SK-N-SH treated with all-trans-retinoic acid at 6 μM for 48 hours (cell line): Measurements from ENCODE around the gene ACADSB.

Experiments used
- ATAC-seq: fragments of 200-7000 bp; cut with Tn5 transposase; 3 replicates; pipeline ENCODE4 v1.9.1; 2020; ENCODE audit warnings: mild to moderate bottlenecking, moderate library complexity
- ARNTL ChIP-seq: fragments of 450-650 bp; formaldehyde crosslinking; IDR thresholded peaks from 2 replicates; pipeline ENCODE4 v1.5.0; 2020; ENCODE audit warnings: low read depth, mild to moderate bottlenecking, moderate library complexity, borderline replicate concordance
- BACH2 ChIP-seq: fragments of 250-450 bp; sonication (Bioruptor Pico); IDR thresholded peaks from 2 replicates; pipeline ENCODE4 v1.9.0; 2021; ENCODE audit warnings: mild to moderate bottlenecking, borderline replicate concordance
- CREB5 ChIP-seq: fragments of 250-450 bp; sonication (Bioruptor Pico); IDR thresholded peaks from 2 replicates; pipeline ENCODE4 v1.5.1; 2020; ENCODE audit warnings: low read depth, mild to moderate bottlenecking, moderate library complexity
- CSDC2 ChIP-seq: fragments of 250-450 bp; sonication (Bioruptor Pico); IDR thresholded peaks from 2 replicates; pipeline ENCODE4 v1.5.0; 2020; ENCODE audit warnings: mild to moderate bottlenecking, moderate library complexity
- CSRNP3 ChIP-seq: fragments of 250-450 bp; sonication (Bioruptor Pico); IDR thresholded peaks from 2 replicates; pipeline ENCODE4 v1.5.1; 2021; ENCODE audit warnings: mild to moderate bottlenecking, moderate library complexity
- ESRRG ChIP-seq: fragments of 250-450 bp; sonication (Bioruptor Pico); IDR thresholded peaks from 2 replicates; pipeline ENCODE4 v1.6.1; 2021; ENCODE audit warnings: mild to moderate bottlenecking
- GLIS3 ChIP-seq: fragments of 250-450 bp; sonication (Bioruptor Pico); IDR thresholded peaks from 2 replicates; pipeline ENCODE4 v1.5.0; 2020; ENCODE audit warnings: mild to moderate bottlenecking, moderate library complexity
- ISL1 ChIP-seq: fragments of 250-450 bp; sonication (Bioruptor Pico); IDR thresholded peaks from 2 replicates; pipeline ENCODE4 v2.1.2; 2022; ENCODE audit warnings: mild to moderate bottlenecking, moderate library complexity
- OSR1 ChIP-seq: fragments of 250-450 bp; sonication (Bioruptor Pico); IDR thresholded peaks from 2 replicates; pipeline ENCODE4 v1.8.0; 2022; ENCODE audit warnings: moderate library complexity, mild to moderate bottlenecking, inconsistent platforms
- PATZ1 ChIP-seq: fragments of 250-450 bp; sonication (Bioruptor Pico); IDR thresholded peaks from 2 replicates; pipeline ENCODE4 v1.8.0; 2020; ENCODE audit warnings: mild to moderate bottlenecking, moderate library complexity, borderline replicate concordance
- POU6F1 ChIP-seq: fragments of 250-450 bp; sonication (Bioruptor Pico); IDR thresholded peaks from 2 replicates; pipeline ENCODE4 v1.8.0; 2021; ENCODE audit warnings: low read depth, mild to moderate bottlenecking, moderate library complexity, borderline replicate concordance
- PPARA ChIP-seq: fragments of 250-450 bp; sonication (Bioruptor Pico); IDR thresholded peaks from 2 replicates; pipeline ENCODE4 v1.5.0; 2020; ENCODE audit warnings: mild to moderate bottlenecking, borderline replicate concordance
- RARB ChIP-seq: fragments of 250-450 bp; sonication (Bioruptor Pico); IDR thresholded peaks from 2 replicates; pipeline ENCODE4 v1.8.0; 2021; ENCODE audit warnings: mild to moderate bottlenecking, moderate library complexity
- SNAI2 ChIP-seq: fragments of 250-450 bp; sonication (Bioruptor Pico); IDR thresholded peaks from 2 replicates; pipeline ENCODE4 v1.5.0; 2020; ENCODE audit warnings: mild to moderate bottlenecking, moderate library complexity
- TCF4 ChIP-seq: fragments of 250-450 bp; sonication (Bioruptor Pico); IDR thresholded peaks from 2 replicates; pipeline ENCODE4 v1.8.0; 2021; ENCODE audit warnings: mild to moderate bottlenecking, moderate library complexity, borderline replicate concordance
- TOX ChIP-seq: fragments of 250-450 bp; sonication (Bioruptor Pico); IDR thresholded peaks from 2 replicates; pipeline ENCODE4 v1.8.0; 2021; ENCODE audit warnings: mild to moderate bottlenecking, moderate library complexity, borderline replicate concordance
- TSHZ2 ChIP-seq: fragments of 250-450 bp; sonication (Bioruptor Pico); IDR thresholded peaks from 2 replicates; pipeline ENCODE4 v1.5.0; 2020; ENCODE audit warnings: mild to moderate bottlenecking, moderate library complexity
- ZC3H10 ChIP-seq: fragments of 250-450 bp; sonication (Bioruptor Pico); IDR thresholded peaks from 2 replicates; pipeline ENCODE4 v1.5.1; 2021; ENCODE audit warnings: mild to moderate bottlenecking, moderate library complexity
- ZFP3 ChIP-seq: fragments of 250-450 bp; sonication (Bioruptor Pico); IDR thresholded peaks from 2 replicates; pipeline ENCODE4 v1.5.0; 2020; ENCODE audit warnings: mild to moderate bottlenecking, moderate library complexity
- ZFP30 ChIP-seq: fragments of 450-650 bp; formaldehyde crosslinking; IDR thresholded peaks from 2 replicates; pipeline ENCODE4 v1.5.0; 2022; ENCODE audit warnings: mild to moderate bottlenecking, moderate library complexity
- ZNF565 ChIP-seq: fragments of 450-650 bp; formaldehyde crosslinking; conservative IDR thresholded peaks from 2 replicates; pipeline ENCODE4 v1.5.0; 2020; ENCODE audit warnings: low read depth, mild to moderate bottlenecking, moderate library complexity
- ZNF70 ChIP-seq: fragments of 450-650 bp; formaldehyde crosslinking; IDR thresholded peaks from 2 replicates; pipeline ENCODE4 v1.5.0; 2020; ENCODE audit warnings: mild to moderate bottlenecking, moderate library complexity
- ZNF8 ChIP-seq: fragments of 450-650 bp; formaldehyde crosslinking; IDR thresholded peaks from 2 replicates; pipeline ENCODE4 v1.5.0; 2020; ENCODE audit warnings: mild to moderate bottlenecking, moderate library complexity

Gene ACADSB

GRCh38 chr10:122983898-122984297 lies 24.9 kb upstream of the ACADSB start:
- no peak for ATAC-seq
- TF ChIP-seq POU6F1 (CRISPR knock-in tag) (no peak), PPARA (CRISPR knock-in tag) (no peak), ZFP30 (no peak), ISL1 (CRISPR knock-in tag) (no peak), TOX (no peak), RARB (CRISPR knock-in tag) (no peak), GLIS3 (CRISPR knock-in tag) (no peak), ZFP3 (CRISPR knock-in tag) (no peak), TCF4 (no peak), PATZ1 (no peak), OSR1 (CRISPR knock-in tag) (no peak), ZNF8 (CRISPR knock-in tag) (no peak), ARNTL (CRISPR knock-in tag) (no peak), ESRRG (CRISPR knock-in tag) (no peak), ZC3H10 (CRISPR knock-in tag) (no peak), BACH2 (CRISPR knock-in tag) (no peak), ZNF565 (CRISPR knock-in tag) (no peak)

GRCh38 chr10:122984708-122985107 lies 24.1 kb upstream of the ACADSB start:
- TF ChIP-seq GLIS3 (CRISPR knock-in tag) (no peak), ESRRG (CRISPR knock-in tag) (no peak), CSRNP3 (CRISPR knock-in tag) (no peak), TSHZ2 (CRISPR knock-in tag) (no peak), PPARA (CRISPR knock-in tag) (no peak), ARNTL (CRISPR knock-in tag) (no peak), SNAI2 (CRISPR knock-in tag) (no peak), TOX (no peak), ZC3H10 (CRISPR knock-in tag) (no peak), BACH2 (CRISPR knock-in tag) (no peak), PATZ1 (no peak), CREB5 (CRISPR knock-in tag) (no peak), TCF4 (no peak), CSDC2 (CRISPR knock-in tag) (no peak), ZNF70 (CRISPR knock-in tag) (no peak), RARB (CRISPR knock-in tag) (no peak)
- no peak for ATAC-seq
